B cell (primary cell): ENCODE measurements around the gene NT5DC4. TPM values are rescaled to one million over a fixed set of nuclear protein-coding genes. Genes with fewer than 3 reads are reported as not detected.

Source experiments
- ATAC-seq: fragments of 200-7000 bp; cut with Tn5 transposase; one replicate; pipeline ENCODE4 v1.10.0; 2021; ENCODE audit warnings: low read depth, mild to moderate bottlenecking, moderate number of reproducible peaks, moderate library complexity
- CTCF ChIA-PET: fragments of 350-600 bp; sonication (Branson Sonifier 250); formaldehyde crosslinking; loops from one replicate; lab custom pipeline; 2021; ENCODE audit warnings: antibody characterized with exemption, inconsistent platforms; lab: Charles Lee
- POLR2A ChIA-PET: fragments of 350-600 bp; sonication (Branson Sonifier 250); formaldehyde crosslinking; loops from one replicate; lab custom pipeline; 2021; ENCODE audit warnings: antibody characterized with exemption; lab: Charles Lee
- DNase-seq: peaks from one replicate; pipeline ENCODE4 v3.0.0; 2013
- H2AFZ ChIP-seq: 2 replicates; pipeline ENCODE4 v1.6.1; 2012; ENCODE audit warnings: mild to moderate bottlenecking, low read depth, low read length; ENCODE audit not compliant: insufficient read depth, poor library complexity, severe bottlenecking
- H3K27ac ChIP-seq, 2 donors: 1 replicate in 1 of 2; 2 replicates in 1 of 2; pipeline ENCODE4 v1.5.1; 2012 to 2013; ENCODE audit warnings: low read length in 2 of 2, mild to moderate bottlenecking in 2 of 2, moderate library complexity in 1 of 2
- H3K27me3 ChIP-seq, 4 experiments: fragments of 200-600 bp in 1 of 4; sonication (generic) in 1 of 4; replicated peaks in 1 of 4; 1 replicate in 2 of 4; 2 replicates in 2 of 4; pipeline versions ENCODE4 v1.6.1 to v1.7.0; 2013 to 2016; ENCODE audit warnings: low read length in 3 of 4, mild to moderate bottlenecking in 2 of 4, mixed read lengths in 1 of 4, moderate library complexity in 1 of 4; ENCODE audit not compliant: insufficient read depth in 4 of 4, control insufficient read depth in 3 of 4; ENCODE audit errors: control extremely low read depth in 1 of 4
- H3K36me3 ChIP-seq, 2 experiments: replicated peaks in 1 of 2; 1 replicate in 1 of 2; 2 replicates in 1 of 2; pipeline versions ENCODE4 v1.6.1 to v1.7.1; 2013; ENCODE audit warnings: low read length in 1 of 2; ENCODE audit not compliant: insufficient read depth in 2 of 2, control insufficient read depth in 1 of 2; ENCODE audit errors: control extremely low read depth in 1 of 2, extremely low read depth in 1 of 2
- H3K4me1 ChIP-seq, 2 donors: fragments of 200-600 bp in 1 of 2; sonication (generic) in 1 of 2; 1 replicate in 1 of 2; 2 replicates in 1 of 2; pipeline versions ENCODE4 v1.5.1 to v1.6.1; 2013 to 2017; ENCODE audit warnings: low read length in 2 of 2; ENCODE audit not compliant: control insufficient read depth in 2 of 2, insufficient read depth in 2 of 2
- H3K4me2 ChIP-seq: replicated peaks from 2 replicates; pipeline ENCODE3; 2012; ENCODE audit warnings: mild to moderate bottlenecking, low read depth, low read length; ENCODE audit not compliant: poor library complexity, severe bottlenecking
- H3K4me3 ChIP-seq, 5 experiments: fragments of 200-600 bp in 1 of 5; sonication (generic) in 1 of 5; 1 replicate in 3 of 5; 2 replicates in 2 of 5; pipeline versions ENCODE4 v1.5.1 to v1.7.0; 2011 to 2016; ENCODE audit warnings: low read length in 4 of 5, mild to moderate bottlenecking in 4 of 5, low read depth in 2 of 5, control low read depth in 1 of 5, moderate library complexity in 1 of 5; ENCODE audit not compliant: insufficient read depth in 1 of 5; ENCODE audit errors: control extremely low read depth in 1 of 5, extremely low read depth in 1 of 5
- H3K79me2 ChIP-seq: fragments of 200-600 bp; sonication (generic); one replicate; pipeline ENCODE4 v1.6.0; 2016; ENCODE audit warnings: low read length; ENCODE audit not compliant: control insufficient read depth, insufficient read depth
- H3K9ac ChIP-seq: fragments of 200-600 bp; sonication (generic); 2 replicates; pipeline ENCODE4 v1.6.1; 2017; ENCODE audit warnings: mild to moderate bottlenecking, low read length, moderate library complexity
- H3K9me3 ChIP-seq, 3 donors: one replicate each; pipeline versions ENCODE4 v1.6.1 to v1.7.1; 2013; ENCODE audit warnings: low read length in 2 of 3; ENCODE audit not compliant: control insufficient read depth in 2 of 3, insufficient read depth in 1 of 3; ENCODE audit errors: control extremely low read depth in 1 of 3
- H4K20me1 ChIP-seq: 2 replicates; pipeline ENCODE4 v1.6.0; 2012; ENCODE audit warnings: mild to moderate bottlenecking, low read length; ENCODE audit not compliant: insufficient read depth, control insufficient read depth, poor library complexity, severe bottlenecking
- H3K27ac Mint-ChIP-seq: one replicate; pipeline ENCODE4 v1.8.0; 2021; ENCODE audit warnings: mixed read lengths
- H3K27me3 Mint-ChIP-seq: one replicate; pipeline ENCODE4 v1.8.0; 2021; ENCODE audit warnings: mixed read lengths
- H3K4me1 Mint-ChIP-seq: one replicate; pipeline ENCODE4 v1.8.0; 2021; ENCODE audit warnings: mixed read lengths
- H3K4me3 Mint-ChIP-seq: one replicate; pipeline ENCODE4 v1.8.0; 2021; ENCODE audit warnings: mixed read lengths
- H3K9me3 Mint-ChIP-seq: one replicate; pipeline ENCODE4 v1.8.0; 2022; ENCODE audit warnings: mixed read lengths; ENCODE audit not compliant: insufficient read depth
- CTCF ChIP-seq: fragments of 200-600 bp; IDR thresholded peaks from one replicate; pipeline ENCODE4 v1.8.0; 2022; ENCODE audit warnings: antibody characterized with exemption, mild to moderate bottlenecking
- EZH2 ChIP-seq: IDR thresholded peaks from 2 replicates; pipeline ENCODE4 v1.6.1; 2012; ENCODE audit warnings: borderline replicate concordance, low read depth, mild to moderate bottlenecking, moderate library complexity, low read length; ENCODE audit not compliant: insufficient read depth, poor library complexity, severe bottlenecking
- WGBS: methylation state at CpG from one replicate; pipeline ENCODE4 v1.1.5; 2013; ENCODE audit warnings: missing lambda C conversion rate; ENCODE audit not compliant: insufficient coverage; 5-methylcytosine and 5-hydroxymethylcytosine counted together
- intact Hi-C: fragments of 100-400 bp; cut with micrococcal nuclease; formaldehyde crosslinking; loops from one replicate; pipeline ENCODE4 v1.10.0; 2022
- polyA plus RNA-seq: library from polyadenylated mRNA; depleted of rRNA; stranded (reverse); fragments of >200 nt; gene quantifications from 2 replicates; pipeline ENCODE4 v1.2.3, GENCODE V29; 2012
- total RNA-seq, 2 donors: library from RNA; stranded (reverse); fragments of 120-200 nt in 1 of 2; gene quantifications; 1 replicate in 1 of 2; 2 replicates in 1 of 2; pipeline versions ENCODE4 v1.2.3 to v1.2.4, GENCODE V29; 2013 to 2022

NT5DC4 gene
- total and polyA plus RNA-seq, 2 donors (not counting 1 experiment from before 2014, with no cell fraction given): 2.0 TPM; not detected in 1

DNA sequence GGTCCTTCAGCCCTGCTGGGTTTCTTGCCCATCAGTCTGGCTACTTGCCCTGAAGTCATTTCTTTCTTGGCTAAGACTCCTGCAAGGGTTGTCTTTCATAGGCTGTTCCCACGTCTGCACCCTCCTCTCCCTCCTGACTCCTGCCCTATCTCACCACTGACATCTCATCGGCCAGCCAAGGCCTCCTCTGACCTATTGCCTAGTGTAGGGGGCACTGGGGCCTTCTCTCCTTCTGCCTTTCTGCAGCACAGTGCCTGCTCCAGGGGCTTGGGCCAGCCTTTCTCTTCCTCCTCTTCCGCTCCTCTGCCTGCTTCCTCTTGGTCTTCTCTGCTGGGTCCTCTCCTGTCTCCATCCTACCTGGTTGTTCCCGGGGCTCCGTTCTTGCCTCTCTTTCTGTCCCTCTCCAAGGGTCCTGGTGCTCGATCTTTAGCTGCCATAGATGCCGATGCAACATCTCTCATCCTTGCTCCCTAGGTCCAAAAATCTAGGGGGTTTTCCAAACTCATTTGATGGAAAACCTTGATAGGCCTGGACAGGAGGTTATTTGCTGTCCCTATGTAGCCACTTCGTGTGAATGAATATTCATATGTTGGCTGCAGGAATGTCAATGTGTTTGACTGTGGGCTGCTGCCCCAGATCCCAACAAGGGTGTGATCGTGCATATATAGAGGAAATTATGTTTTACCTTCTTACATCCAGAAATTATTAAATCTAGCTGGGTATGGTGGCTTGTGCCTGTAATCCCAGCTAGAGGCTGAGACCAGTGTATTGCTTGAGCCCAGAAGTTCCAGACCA lies 9.7 kb upstream of the NT5DC4 start:
- CTCF ChIA-PET: interaction anchor here (1.4 to 2.2 kb wide), 2 partner anchors 15 to 111 kb away, joined by 3 to 8 read pairs; no protein-coding TSS in a partner anchor
- Histone ChIP-seq H3K27ac (no peak overlapping the region), H3K36me3 (no peaks in the 10 kb centered on the region), H3K27me3 (peaks cover 0 to 2% (median 0%) of the 10 kb centered on the region in 4 experiments), H3K9me3 (no peaks in the 10 kb centered on the region), H3K9ac (no peak overlapping the region), H3K4me2 (no peak overlapping the region), H3K79me2 (no peaks in the 10 kb centered on the region), H3K4me1 (peaks cover 40 to 63% of the 10 kb centered on the region in 2 donors), H2AFZ (no peak overlapping the region), H4K20me1 (no peaks in the 10 kb centered on the region), H3K4me3 (no peak overlapping the region)
- peak overlapping the region; percentile 23 for H3K4me3 Mint-ChIP-seq
- H3K9me3 Mint-ChIP-seq: no peaks in the 10 kb centered on the region
- peaks cover 63% of the 10 kb centered on the region for H3K4me1 Mint-ChIP-seq
- POLR2A ChIA-PET: interaction anchor here (0.5 kb wide), 1 partner anchor 88 kb away, joined by 5 read pairs; no protein-coding TSS in a partner anchor
- peak overlapping the region; percentile 32 for H3K27ac Mint-ChIP-seq
- H3K27me3 Mint-ChIP-seq: no peaks in the 10 kb centered on the region
- TF ChIP-seq EZH2 (no peak), CTCF (no peak)
- ATAC-seq (no peak), DNase-seq (no peak)
- intact Hi-C loops: no loop called here
- WGBS: 100% methylated on average over 4 of the region's 9 CpGs

GRCh38 chr2:112712465-112712864 lies 8.4 kb upstream of the NT5DC4 start:
- intact Hi-C loops: no loop called here
- POLR2A ChIA-PET: no interaction called here
- Histone ChIP-seq H3K9ac (no peak overlapping the region), H3K4me3 (no peak overlapping the region), H3K9me3 (no peaks in the 10 kb centered on the region), H3K4me1 (peaks cover 27 to 51% of the 10 kb centered on the region in 2 donors), H2AFZ (no peak overlapping the region), H3K27me3 (peaks cover 0 to 2% (median 0%) of the 10 kb centered on the region in 4 experiments), H3K36me3 (no peaks in the 10 kb centered on the region), H3K27ac (no peak overlapping the region), H4K20me1 (no peaks in the 10 kb centered on the region), H3K4me2 (no peak overlapping the region), H3K79me2 (no peaks in the 10 kb centered on the region)
- Mint-ChIP-seq H3K4me3 (no peak overlapping the region), H3K9me3 (no peaks in the 10 kb centered on the region), H3K4me1 (peaks cover 50% of the 10 kb centered on the region), H3K27me3 (no peaks in the 10 kb centered on the region), H3K27ac (peak overlapping the region; percentile 61)
- DNase-seq: no peak
- ATAC-seq: no peak
- WGBS: 69% methylated on average over 3 of the region's 3 CpGs
- CTCF ChIA-PET: interaction anchor here (1.3 to 2.2 kb wide), 3 partner anchors 13 to 112 kb away, joined by 3 to 8 read pairs (median 3); no protein-coding TSS in a partner anchor
- TF ChIP-seq EZH2 (no peak), CTCF (no peak)
